ENCODE measurements around the gene GALNTL6. TPM values are rescaled to one million over a fixed set of nuclear protein-coding genes. Genes with fewer than 3 reads are reported as not detected.

Gene GALNTL6
- total RNA-seq, 1 donor from 2014 or later: not detected

- DNase-seq (ENCODE audit: low read depth in 2 of 2): no peak
Observed at GRCh38 chr4:173056271-173056670, 1243.1 kb downstream of the GALNTL6 start.

- DNase-seq (ENCODE audit: low read depth in 2 of 2): no peak
Observed at GRCh38 chr4:173056710-173057109, 1243.5 kb downstream of the GALNTL6 start.

GRCh38 chr4:173057442-173057841 is 1244.2 kb downstream of the GALNTL6 start:
- peak in 1 of 2 donors; percentile 49 for DNase-seq (ENCODE audit: low read depth in 2 of 2)

GRCh38 chr4:173057901-173058300 is 1244.7 kb downstream of the GALNTL6 start:
- peak; percentile 63 to 88 for DNase-seq (ENCODE audit: low read depth in 2 of 2)

GRCh38 chr4:173061160-173061559 is 1248.0 kb downstream of the GALNTL6 start:
- DNase-seq (ENCODE audit: low read depth in 2 of 2): no peak

GRCh38 chr4:173073939-173074500 is 1260.8 kb downstream of the GALNTL6 start:
- DNase-seq (ENCODE audit: low read depth in 2 of 2): no peak

- DNase-seq (ENCODE audit: low read depth in 2 of 2): no peak
Observed at GRCh38 chr4:173074501-173074946, 1261.3 kb downstream of the GALNTL6 start.

- no peak for DNase-seq (ENCODE audit: low read depth in 2 of 2)
Observed at GRCh38 chr4:173076903-173077634, 1263.9 kb downstream of the GALNTL6 start.

- DNase-seq (ENCODE audit: low read depth in 2 of 2): no peak
Observed at GRCh38 chr4:173088144-173088543, 1274.9 kb downstream of the GALNTL6 start.
